Left ventricle myocardium inferior (tissue), 1 donor: ENCODE data around the gene C1GALT1. TPM values are rescaled to one million over a fixed set of nuclear protein-coding genes. Genes with fewer than 3 reads are reported as not detected.
"Not testable (repeated sequence)": the region's sequence is repeated elsewhere in the genome, so short reads cannot be mapped to it uniquely, and the experiment has no call there.

Experiments used
- DNase-seq: peaks from one replicate; pipeline ENCODE4 v3.0.0-alpha.2; 2020
- H3K27ac ChIP-seq: fragments of 200-600 bp; replicated peaks from 2 replicates; pipeline ENCODE4 v1.8.0; 2021
- H3K27me3 ChIP-seq: fragments of 200-600 bp; 2 replicates; pipeline ENCODE4 v1.8.0; 2021; ENCODE audit warnings: low read depth
- H3K36me3 ChIP-seq: fragments of 200-600 bp; 2 replicates; pipeline ENCODE4 v1.8.0; 2021
- H3K4me1 ChIP-seq: fragments of 200-600 bp; 2 replicates; pipeline ENCODE4 v1.8.0; 2021
- H3K4me3 ChIP-seq: fragments of 200-600 bp; 2 replicates; pipeline ENCODE4 v1.8.0; 2021; ENCODE audit warnings: mild to moderate bottlenecking, moderate library complexity
- H3K9me3 ChIP-seq: fragments of 200-600 bp; replicated peaks from 2 replicates; pipeline ENCODE4 v1.8.0; 2021
- intact Hi-C: fragments of 100-400 bp; cut with micrococcal nuclease; formaldehyde crosslinking; loops from one replicate; pipeline ENCODE4 v1.11.0; 2022
- total RNA-seq: library from RNA; stranded (reverse); fragmentation: NEBNext Ultra II Directional; extraction: Animal tissue kit (Norgen Biotek cat#: 25700); gene quantifications from one replicate; pipeline ENCODE4 v1.2.1, GENCODE V29; 2021
- TF ChIP-seq, protein P1 (sequence below): fragments of 200-600 bp; IDR thresholded peaks from 2 replicates; pipeline ENCODE4 v1.8.0; 2021; ENCODE audit warnings: antibody characterized with exemption, mild to moderate bottlenecking, borderline replicate concordance
- donor health status: DM: no; HTN: yes; CAD: no; lungs with severe emphysema.

The C1GALT1 gene
- total RNA-seq, 1 donor from 2014 or later, result 19.4 TPM

DNA sequence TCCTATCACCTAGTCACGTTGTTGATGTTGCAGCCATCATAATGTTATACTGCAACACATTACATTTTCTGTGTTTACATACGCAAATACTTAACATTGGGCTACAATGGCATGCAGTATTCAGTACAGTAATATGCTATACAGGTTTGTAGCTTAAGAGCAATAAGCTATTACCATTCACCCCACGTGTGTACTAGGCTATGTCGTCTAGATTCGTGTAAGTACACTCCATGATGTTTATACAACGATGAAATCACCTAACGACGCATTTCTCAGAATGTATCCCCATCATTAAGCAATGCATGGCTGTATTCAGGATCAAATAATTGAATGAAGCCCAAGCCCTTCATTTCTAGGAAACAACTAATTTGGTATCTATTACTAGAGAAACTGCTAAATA, 43.4 kb upstream of the C1GALT1 start:
- TF ChIP-seq, protein P1, sequence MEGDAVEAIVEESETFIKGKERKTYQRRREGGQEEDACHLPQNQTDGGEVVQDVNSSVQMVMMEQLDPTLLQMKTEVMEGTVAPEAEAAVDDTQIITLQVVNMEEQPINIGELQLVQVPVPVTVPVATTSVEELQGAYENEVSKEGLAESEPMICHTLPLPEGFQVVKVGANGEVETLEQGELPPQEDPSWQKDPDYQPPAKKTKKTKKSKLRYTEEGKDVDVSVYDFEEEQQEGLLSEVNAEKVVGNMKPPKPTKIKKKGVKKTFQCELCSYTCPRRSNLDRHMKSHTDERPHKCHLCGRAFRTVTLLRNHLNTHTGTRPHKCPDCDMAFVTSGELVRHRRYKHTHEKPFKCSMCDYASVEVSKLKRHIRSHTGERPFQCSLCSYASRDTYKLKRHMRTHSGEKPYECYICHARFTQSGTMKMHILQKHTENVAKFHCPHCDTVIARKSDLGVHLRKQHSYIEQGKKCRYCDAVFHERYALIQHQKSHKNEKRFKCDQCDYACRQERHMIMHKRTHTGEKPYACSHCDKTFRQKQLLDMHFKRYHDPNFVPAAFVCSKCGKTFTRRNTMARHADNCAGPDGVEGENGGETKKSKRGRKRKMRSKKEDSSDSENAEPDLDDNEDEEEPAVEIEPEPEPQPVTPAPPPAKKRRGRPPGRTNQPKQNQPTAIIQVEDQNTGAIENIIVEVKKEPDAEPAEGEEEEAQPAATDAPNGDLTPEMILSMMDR, result no peak
- H3K27me3 ChIP-seq, result no peaks in the 10 kb centered on the region
- intact Hi-C loops, result no loop called here
- no peak overlapping the region for H3K4me3 ChIP-seq
- peaks cover 8% of the 10 kb centered on the region for H3K4me1 ChIP-seq
- peaks cover 15% of the 10 kb centered on the region for H3K9me3 ChIP-seq
- H3K27ac ChIP-seq, result no peak overlapping the region
- H3K36me3 ChIP-seq, result no peaks in the 10 kb centered on the region
- DNase-seq, result no peak

DNA sequence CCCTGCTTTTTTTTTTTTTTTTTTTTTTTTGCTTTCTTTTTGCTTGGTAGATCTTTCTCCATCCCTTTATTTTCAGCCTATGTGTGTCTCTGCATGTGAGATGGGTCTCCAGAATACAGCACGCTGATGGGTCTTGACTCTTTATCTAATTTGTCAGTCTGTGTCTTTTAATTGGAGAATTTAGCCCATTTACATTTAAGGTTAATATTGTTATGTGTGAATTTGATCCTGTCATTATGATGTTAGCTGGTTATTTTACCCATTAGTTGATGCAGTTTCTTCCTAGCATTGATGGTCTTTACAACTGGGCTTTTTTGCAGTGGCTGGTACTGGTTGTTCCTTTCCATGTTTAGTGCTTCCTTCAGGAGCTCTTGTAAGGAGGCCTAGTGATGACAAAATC, 38.9 kb upstream of the C1GALT1 start:
- peaks cover 36% of the 10 kb centered on the region for H3K9me3 ChIP-seq
- intact Hi-C loops, H3K36me3 ChIP-seq, H3K27ac ChIP-seq, H3K4me3 ChIP-seq, DNase-seq, H3K4me1 ChIP-seq, H3K27me3 ChIP-seq: not testable (repeated sequence)

DNA sequence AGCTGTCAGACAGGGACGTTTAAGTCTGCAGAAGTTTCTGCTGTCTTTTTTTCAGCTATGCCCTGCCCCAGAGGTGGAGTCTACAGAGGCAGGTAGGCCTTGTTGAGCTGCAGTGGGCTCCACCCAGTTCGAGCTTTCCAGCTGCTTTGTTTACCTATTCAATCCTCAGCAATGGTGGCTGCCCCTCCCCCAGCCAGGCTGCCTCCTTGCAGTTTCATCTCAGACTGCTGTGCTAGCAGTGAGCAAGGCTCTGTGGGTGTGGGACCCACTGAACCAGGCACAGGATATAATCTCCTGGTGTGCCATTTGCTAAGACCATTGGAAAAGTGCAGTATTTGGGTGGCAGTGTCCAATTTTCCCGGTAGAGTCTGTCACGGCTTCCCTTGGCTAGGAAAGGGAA, 37.2 kb upstream of the C1GALT1 start:
- H3K4me1 ChIP-seq, H3K4me3 ChIP-seq, DNase-seq, H3K27ac ChIP-seq, H3K36me3 ChIP-seq, H3K27me3 ChIP-seq, intact Hi-C loops: not testable (repeated sequence)
- H3K9me3 ChIP-seq, result peaks cover 32% of the 10 kb centered on the region

DNA sequence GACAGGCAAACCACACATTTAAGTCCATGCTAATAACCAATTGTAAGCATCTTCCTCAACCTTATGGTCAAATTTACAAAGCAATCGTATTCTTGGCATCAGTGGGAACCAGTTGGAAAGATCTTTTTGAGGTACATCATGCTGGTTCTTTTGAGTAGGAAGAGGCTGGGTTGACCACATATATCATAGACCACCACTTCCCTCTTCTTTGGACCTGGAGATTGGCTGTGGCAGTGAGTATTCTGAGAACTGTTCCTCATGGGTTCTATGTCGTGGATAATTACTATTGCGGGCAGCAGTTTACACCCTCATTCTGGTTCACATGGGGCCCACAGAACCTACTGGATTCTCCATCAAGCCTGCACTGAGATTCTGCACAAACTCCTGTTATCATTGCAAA, 35.5 kb upstream of the C1GALT1 start:
- TF ChIP-seq, protein P1, result no peak
- H3K4me3 ChIP-seq, result no peak overlapping the region
- no peaks in the 10 kb centered on the region for H3K27me3 ChIP-seq
- DNase-seq, result no peak
- H3K36me3 ChIP-seq, result no peaks in the 10 kb centered on the region
- intact Hi-C loops, result no loop called here
- H3K27ac ChIP-seq, result no peak overlapping the region
- H3K4me1 ChIP-seq, result peaks cover 7% of the 10 kb centered on the region
- peaks cover 26% of the 10 kb centered on the region for H3K9me3 ChIP-seq

DNA sequence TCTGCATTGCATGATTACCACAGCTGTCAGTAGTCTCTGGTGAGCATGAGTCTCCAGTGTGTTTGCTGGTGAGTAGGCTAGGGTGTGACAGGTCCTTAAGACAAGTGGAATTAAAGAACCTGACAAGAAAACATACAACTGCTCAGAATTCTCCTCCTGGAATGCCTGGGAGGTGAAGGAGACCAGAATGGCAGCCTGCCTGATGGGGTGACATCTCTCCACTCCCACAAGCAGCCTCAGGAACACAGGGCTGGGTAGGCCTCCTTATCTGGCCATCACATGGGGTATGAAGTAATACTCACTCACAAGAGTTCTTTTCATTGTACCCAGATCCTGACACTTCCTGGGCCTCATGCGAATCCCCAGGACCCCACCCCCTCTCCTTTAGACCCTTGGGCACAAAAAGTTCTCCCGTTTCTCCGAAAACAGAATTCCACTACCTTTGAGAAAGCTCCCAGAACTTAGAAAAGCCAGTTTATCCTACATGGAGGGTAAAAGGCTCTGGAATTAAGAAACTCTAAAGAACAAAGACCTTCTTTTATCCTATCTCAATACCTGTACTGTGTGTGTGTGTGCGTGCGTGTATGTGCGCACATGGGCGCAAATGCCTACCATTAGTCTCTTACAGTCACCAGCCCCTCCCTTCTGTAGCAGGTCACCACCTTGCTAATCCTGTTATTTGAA, 33.4 kb upstream of the C1GALT1 start:
- peaks cover 7% of the 10 kb centered on the region for H3K4me1 ChIP-seq
- DNase-seq, result no peak
- TF ChIP-seq, protein P1, result no peak
- no peak overlapping the region for H3K27ac ChIP-seq
- intact Hi-C loops, result no loop called here
- no peak overlapping the region for H3K4me3 ChIP-seq
- peaks cover 20% of the 10 kb centered on the region for H3K9me3 ChIP-seq
- no peaks in the 10 kb centered on the region for H3K27me3 ChIP-seq
- H3K36me3 ChIP-seq, result no peaks in the 10 kb centered on the region

DNA sequence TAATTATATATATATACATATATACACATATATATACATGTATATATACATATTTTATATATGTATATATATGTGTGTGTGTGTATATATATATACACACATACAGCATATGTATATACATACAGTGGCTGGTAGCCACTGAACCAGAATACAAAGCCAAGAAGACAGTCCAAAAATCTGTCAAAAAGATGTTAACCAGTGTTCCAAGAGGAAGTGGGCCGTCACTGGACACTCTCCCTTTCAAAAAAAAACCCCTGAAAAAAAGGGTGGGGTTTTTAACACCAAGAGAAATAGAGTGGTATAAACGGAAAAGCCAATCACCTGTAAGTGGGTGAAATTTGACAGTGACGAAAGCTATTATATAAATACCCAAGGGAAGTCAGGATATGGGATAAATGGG, 31.1 kb upstream of the C1GALT1 start:
- intact Hi-C loops, result no loop called here
- H3K36me3 ChIP-seq, result no peaks in the 10 kb centered on the region
- H3K4me3 ChIP-seq, result no peak overlapping the region
- H3K27ac ChIP-seq, result no peak overlapping the region
- H3K27me3 ChIP-seq, result no peaks in the 10 kb centered on the region
- no peaks in the 10 kb centered on the region for H3K9me3 ChIP-seq
- peaks cover 7% of the 10 kb centered on the region for H3K4me1 ChIP-seq
- no peak for DNase-seq
- TF ChIP-seq, protein P1, result no peak
